Thyroid gland (tissue), 4 donors: ENCODE data around the gene ALKBH4.
"Not testable (repeated sequence)": the region's sequence is repeated elsewhere in the genome, so short reads cannot be mapped to it uniquely, and the experiment has no call there.

ENCODE experiments used
- POLR2A ChIP-seq, 2 donors: fragments of 450-650 bp; IDR thresholded peaks; one replicate each; pipeline ENCODE4 v1.6.1; 2017; ENCODE audit warnings: antibody characterized with exemption in 2 of 2, mild to moderate bottlenecking in 2 of 2, moderate library complexity in 1 of 2
- TF ChIP-seq, protein P1 (sequence below), 6 experiments: fragments of 200-600 bp in 3 of 6; fragments of 450-650 bp in 3 of 6; sonication (generic) in 3 of 6; IDR thresholded peaks; one replicate each; pipeline ENCODE4 v1.5.1; 2016 to 2019; ENCODE audit warnings: antibody characterized with exemption in 6 of 6, mild to moderate bottlenecking in 2 of 6, inconsistent platforms in 1 of 6, moderate library complexity in 1 of 6

- TF ChIP-seq, protein P1, sequence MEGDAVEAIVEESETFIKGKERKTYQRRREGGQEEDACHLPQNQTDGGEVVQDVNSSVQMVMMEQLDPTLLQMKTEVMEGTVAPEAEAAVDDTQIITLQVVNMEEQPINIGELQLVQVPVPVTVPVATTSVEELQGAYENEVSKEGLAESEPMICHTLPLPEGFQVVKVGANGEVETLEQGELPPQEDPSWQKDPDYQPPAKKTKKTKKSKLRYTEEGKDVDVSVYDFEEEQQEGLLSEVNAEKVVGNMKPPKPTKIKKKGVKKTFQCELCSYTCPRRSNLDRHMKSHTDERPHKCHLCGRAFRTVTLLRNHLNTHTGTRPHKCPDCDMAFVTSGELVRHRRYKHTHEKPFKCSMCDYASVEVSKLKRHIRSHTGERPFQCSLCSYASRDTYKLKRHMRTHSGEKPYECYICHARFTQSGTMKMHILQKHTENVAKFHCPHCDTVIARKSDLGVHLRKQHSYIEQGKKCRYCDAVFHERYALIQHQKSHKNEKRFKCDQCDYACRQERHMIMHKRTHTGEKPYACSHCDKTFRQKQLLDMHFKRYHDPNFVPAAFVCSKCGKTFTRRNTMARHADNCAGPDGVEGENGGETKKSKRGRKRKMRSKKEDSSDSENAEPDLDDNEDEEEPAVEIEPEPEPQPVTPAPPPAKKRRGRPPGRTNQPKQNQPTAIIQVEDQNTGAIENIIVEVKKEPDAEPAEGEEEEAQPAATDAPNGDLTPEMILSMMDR (IDR thresholded peaks at IDR 0.05), result not testable (repeated sequence)
- TF ChIP-seq POLR2A (IDR thresholded peaks at IDR 0.05), result not testable (repeated sequence)
Observed at GRCh38 chr7:102512642-102513221, 48.1 kb upstream of the ALKBH4 start.
